Fibroblast of skin of left quadriceps (primary cell): Measurements from ENCODE around the gene RMDN3.

Source experiments
- DNase-seq, 2 experiments: peaks; one replicate each; pipeline ENCODE4 v3.0.0-alpha.2; 2013; ENCODE audit warnings: low read depth in 2 of 2

The RMDN3 gene

DNA sequence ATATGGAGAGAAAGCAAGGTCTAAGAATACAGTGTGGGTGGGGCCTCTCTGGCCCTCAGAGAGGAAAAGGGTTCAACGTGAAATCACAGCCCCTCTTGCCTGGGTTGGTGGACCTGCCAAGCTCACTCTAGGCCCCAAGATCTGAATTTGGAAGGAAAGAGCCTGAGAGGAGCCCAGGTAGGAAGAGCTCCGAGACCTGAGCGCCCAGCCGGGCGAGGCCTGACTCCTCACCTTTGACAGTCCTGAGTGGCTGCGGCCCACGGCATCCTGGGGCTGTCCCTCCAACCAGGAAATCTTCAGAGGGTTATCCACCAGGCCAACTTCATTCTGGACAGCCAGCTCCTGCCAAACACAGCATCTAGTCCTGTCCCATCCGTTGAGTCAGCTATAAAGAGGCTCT is 18.4 kb upstream of the RMDN3 start:
- DNase-seq: no peak

DNA sequence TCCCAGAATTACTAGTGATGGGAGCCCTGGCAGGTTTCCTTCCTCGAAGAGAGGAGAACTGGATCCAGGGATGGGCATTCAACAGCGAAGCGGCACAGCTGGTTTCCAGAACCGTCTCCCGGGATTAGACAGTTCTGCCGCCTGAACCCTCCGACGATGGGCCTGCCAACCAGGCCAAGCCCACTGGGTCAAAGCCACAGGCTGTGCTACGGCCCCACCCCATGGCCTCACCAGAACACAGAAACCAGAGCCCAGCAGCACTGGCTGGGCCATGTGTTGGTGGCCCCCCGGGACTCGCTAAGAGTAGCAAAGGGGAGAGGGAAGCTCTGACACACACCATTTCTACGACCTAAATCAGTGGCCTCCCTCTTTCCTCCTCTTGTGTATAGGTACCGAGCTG is 17.0 kb upstream of the RMDN3 start:
- no peak for DNase-seq

- DNase-seq: no peak
These were observed 16.2 kb upstream of the RMDN3 start for GRCh38 chr15:40771242-40771641.

DNA sequence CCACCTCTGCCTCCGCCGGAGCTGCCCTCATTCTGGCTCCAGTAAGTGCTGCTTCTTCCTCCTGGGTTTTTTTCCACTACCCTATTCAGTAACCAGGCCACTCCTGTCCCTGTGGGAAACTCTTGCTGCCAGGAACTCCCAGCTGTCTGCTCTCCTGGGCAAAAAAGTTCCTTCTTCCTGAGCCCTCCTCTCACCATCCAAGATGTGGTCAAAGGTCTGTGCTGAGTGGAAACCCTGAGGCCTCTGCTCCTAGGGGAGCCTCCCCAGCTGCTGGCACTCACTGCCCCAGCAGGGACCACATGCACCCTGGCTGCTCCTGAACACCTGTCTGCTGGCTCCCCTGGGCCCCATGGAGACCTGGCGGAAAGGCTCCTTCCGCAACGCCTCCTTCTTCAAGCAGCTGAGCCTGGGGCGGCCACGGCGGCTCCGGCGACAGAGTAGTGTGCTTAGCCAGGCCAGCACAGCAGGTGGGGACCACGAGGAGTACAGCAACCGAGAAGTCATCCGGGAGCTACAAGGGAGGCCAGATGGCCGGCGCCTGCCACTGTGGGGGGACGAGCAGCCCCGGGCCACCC is 15.2 kb upstream of the RMDN3 start:
- no peak for DNase-seq

DNA sequence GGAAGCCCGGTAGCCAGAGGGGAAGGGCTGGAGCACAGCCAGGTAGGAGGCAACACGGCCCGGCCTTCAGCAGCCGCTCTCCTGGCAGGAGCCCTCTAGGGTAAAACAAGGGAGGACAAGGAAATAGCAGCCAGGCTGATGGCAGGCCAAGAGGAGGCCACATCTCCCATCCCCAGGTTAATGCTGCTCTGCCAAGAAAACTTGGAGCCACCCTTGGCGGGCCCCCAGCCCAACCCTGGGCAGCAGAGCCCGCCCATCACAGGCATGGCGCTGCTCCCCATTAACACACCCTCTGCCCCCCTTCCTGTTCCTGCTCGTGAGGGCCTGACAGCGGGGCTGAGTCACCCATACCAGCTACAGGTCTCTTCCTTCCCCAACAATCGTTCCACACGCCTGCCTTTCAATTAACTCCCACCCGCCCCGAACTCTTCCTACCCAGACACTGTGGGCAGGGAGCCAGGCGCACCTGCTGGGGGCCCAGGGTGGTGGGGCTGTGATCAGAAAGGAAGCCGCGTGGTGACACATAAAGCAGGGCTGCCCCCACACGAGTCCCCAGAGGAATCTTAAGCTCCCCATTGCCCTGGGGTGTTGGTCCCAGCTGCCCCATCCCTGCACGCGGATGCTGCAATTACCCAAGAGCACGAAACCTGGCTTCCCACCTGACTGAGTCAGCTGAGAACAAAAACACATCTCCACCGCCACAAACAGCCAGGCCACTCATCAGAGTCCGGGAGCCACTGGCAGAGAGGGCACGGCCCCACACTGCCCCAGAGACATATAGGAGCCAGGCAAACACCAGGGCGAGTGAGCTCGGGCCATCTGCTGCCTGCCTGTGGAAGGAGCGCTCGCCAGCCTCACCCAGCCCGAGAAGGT is 14.5 kb upstream of the RMDN3 start, which contains the start of gene C15orf62:
TSS of gene C15orf62 (plus strand) at position 707 of the 873 bp plus-strand sequence. CDS start 516 bp downstream, outside the sequence.
- no peak for DNase-seq

- no peak for DNase-seq
These were observed 13.6 kb upstream of the RMDN3 start for GRCh38 chr15:40768521-40769273.

- no peak for DNase-seq
These were observed 12.9 kb upstream of the RMDN3 start for GRCh38 chr15:40767838-40768500.

GRCh38 chr15:40766906-40767837 is 12.1 kb upstream of the RMDN3 start:
- DNase-seq: no peak

DNA sequence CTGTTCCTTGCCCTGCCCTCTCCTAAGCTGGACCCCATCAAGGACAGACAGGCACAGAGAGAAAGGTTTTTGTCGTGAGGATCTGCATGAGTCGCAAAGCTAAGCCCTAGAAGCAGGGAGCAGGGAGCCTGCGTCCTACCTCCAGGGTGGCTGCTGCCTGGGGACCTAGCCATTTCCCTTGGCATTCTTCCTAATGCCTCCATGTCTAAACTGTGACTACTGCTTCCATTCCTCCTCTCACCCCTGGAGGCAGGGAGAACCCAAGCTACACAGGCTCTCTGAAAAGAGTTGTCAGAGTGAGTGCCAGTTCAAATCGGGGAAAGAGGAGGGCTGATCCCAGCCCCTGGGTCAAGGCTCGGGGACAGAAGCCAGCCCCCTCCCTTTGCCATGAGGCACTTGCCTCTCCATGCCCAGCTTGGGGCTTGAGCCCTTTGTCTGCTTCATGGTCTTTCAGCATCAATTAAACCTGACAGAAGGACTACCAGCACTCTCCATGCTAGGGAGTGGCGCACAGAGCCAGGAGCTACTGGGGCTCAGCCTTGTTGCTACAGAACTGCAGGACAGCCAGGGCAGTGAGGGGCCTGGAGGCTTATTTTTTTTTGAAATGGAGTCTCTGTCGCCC is 11.3 kb upstream of the RMDN3 start:
- DNase-seq: no peak

GRCh38 chr15:40764629-40765103 is 9.6 kb upstream of the RMDN3 start:
- DNase-seq: no peak

- DNase-seq: no peak
These were observed 9.0 kb upstream of the RMDN3 start, which contains the start of gene GCHFR for GRCh38 chr15:40763801-40764628. TSS of gene GCHFR (plus strand) at chr15:40764068. CDS start at chr15:40764181, 113 bp downstream.

DNA sequence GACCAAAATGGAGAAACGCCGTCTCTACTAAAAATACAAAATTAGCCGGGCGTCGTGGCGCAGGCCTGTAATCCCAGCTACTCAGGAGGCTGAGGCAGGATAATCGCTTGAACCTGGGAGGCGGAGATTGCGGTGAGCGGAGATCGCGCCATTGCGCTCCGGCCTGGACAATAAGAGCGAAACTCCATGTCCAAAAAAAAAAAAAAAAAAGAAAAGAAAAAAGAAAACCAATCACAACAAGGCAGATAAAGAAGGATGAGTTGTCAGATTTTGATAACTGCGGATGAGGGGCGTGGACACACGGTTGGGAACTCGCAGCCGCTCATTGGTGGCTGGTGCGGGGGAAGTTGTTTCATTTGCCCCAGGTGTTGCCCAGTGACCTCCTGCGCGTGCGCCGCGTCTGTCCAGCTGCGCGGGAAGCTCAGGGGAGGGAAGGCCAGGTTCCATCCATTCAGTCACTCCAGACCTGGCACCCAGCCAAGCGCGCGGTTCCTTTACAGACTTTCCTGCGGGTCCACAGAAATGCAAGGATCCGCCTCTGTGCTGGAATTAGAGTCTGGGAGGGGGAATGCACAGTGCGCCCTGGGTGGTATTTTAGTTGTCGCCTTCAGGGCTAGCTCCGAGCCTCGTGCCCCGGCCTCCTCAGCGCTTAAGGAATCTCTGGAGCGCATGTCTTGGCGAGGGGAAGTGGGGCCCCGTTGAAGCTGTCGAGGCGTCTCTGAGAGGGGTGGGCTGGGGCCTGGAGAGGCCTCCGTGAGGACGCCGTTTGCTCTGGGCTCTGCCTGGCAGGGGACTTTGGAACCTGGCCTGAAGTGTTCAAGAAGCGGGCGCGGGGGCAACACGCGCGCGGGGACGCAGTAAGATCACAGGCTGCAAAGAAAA is 8.1 kb upstream of the RMDN3 start:
- no peak for DNase-seq

GRCh38 chr15:40759961-40760360 is 4.9 kb upstream of the RMDN3 start:
- DNase-seq: no peak

DNA sequence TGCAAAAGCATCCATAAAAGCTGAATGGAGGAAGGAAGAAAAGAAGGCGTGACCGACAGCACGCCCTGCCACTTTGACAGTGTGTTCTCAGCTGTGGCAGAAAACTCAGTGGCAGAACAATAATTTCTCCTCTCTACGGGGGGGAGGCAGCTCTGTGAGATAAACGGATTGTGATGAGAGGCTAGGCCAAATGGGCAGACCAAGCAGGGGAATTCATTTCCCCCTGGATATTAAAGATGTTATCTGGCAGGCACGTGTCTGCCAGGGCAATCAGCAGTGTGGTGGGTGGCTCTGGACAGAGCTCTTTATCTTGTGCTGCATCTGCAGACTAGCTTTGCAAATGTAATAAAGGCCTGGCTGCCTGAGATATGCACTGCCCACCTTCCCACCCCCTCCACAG is 1.9 kb upstream of the RMDN3 start:
- DNase-seq: no peak

DNA sequence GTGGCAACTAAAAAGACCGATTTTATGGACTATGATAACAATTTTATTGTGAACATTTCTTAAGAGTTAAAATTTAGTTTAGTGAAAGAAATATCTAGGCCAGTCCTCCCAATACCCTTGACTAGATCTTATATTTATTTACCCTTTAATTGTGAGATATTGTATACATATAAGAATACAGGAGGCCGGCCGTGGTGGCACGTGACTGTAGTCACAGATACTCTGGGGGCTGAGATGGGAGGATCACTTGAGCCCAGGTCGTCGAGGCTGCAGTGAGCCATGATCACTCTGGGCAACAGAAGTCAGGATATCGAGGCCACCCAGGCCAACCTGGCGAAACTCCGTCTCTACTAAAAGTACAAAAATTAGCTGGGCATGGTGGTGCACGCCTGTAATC is 756 bp upstream of the RMDN3 start:
- DNase-seq: no peak

DNA sequence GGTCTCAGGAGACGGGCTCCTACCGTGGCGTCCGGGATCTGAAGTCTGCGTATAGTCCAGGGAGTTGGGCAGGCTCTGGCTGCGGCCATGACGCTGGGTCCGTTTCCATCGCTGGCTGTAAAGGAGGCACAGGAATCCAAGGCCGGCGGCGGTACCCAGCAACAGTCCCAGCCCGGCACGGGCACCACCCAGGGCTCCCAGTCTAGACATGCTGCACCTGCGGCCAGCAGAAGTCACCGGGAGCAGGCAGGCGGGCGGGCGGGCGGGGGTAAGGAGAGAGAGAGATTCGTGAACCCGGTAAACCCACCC is 526 bp downstream of the RMDN3 start:
- no peak for DNase-seq

DNA sequence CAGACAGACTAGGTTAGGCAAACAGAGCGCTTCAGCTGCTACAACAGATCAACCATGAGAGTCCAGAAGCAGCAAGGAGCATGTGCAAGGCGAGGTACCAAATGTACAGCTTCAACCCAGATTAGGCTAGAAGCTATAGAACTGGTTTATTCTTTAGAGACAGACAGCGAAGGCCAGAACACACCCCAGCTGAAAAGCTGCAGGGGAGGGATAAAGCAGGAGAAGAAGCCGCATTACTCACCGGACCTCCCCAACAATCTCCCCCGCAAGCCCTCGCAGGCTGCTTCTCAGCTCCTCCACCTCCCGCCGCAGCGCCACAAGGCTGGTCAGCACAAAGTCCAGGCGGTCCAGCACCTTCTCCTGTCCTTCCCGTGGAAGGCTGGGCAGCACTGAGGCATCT is 3.3 kb downstream of the RMDN3 start:
- no peak for DNase-seq

DNA sequence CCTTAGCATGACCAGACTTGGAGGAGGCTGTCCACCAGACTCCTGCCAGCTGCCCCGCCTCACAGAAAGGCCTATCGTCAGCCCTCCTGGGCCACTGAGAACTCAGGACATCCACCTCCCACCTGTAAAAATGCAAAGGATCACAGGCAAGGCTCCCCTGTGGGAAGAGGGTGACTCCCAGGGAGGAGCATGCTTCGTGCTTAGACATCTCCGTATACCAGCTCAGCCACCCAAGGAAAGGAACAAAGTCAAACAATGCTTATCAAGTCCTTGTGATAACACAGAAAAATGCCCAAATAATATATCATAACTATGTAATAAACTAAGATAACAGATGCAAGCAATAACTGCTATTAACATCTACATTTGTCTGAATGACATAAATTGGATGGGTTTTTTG is 4.2 kb downstream of the RMDN3 start:
- no peak for DNase-seq
